AG10803 (cell line): ENCODE measurements around the gene FLRT2.

Source experiments
- DNase-seq: peaks from one replicate; pipeline ENCODE4 v3.0.0; 2010; ENCODE audit warnings: low read depth
- H3K4me3 ChIP-seq: 2 replicates; pipeline ENCODE4 v1.5.1; 2011; ENCODE audit warnings: mild to moderate bottlenecking, low read length, control low read depth
- CTCF ChIP-seq: conservative IDR thresholded peaks from 2 replicates; pipeline ENCODE4 v1.5.1; 2011; ENCODE audit warnings: mild to moderate bottlenecking, low read length, control low read depth, inconsistent platforms

FLRT2 gene

GRCh38 chr14:85528897-85529631 lies 880 bp upstream of the FLRT2 start:
- peak overlapping the region; percentile 94 for H3K4me3 ChIP-seq
- TF ChIP-seq CTCF, result no peak
- DNase-seq, result peak; percentile 89

GRCh38 chr14:85530626-85531025 lies 682 bp downstream of the FLRT2 start:
- peak overlapping the region; percentile 94 for H3K4me3 ChIP-seq
- no peak for DNase-seq
- TF ChIP-seq CTCF, result no peak

- peak; percentile 84 for DNase-seq
- H3K4me3 ChIP-seq, result peak overlapping the region; percentile 94
- no peak for TF ChIP-seq CTCF
Observed at GRCh38 chr14:85531141-85531586, 1.2 kb downstream of the FLRT2 start.

- TF ChIP-seq CTCF, result peak; percentile 62
- peak; percentile 88 for DNase-seq
- H3K4me3 ChIP-seq, result peak overlapping the region; percentile 94
Observed at GRCh38 chr14:85531587-85532373, 1.8 kb downstream of the FLRT2 start.

- peak overlapping the region; percentile 94 for H3K4me3 ChIP-seq
- TF ChIP-seq CTCF, result no peak
- no peak for DNase-seq
Observed at GRCh38 chr14:85532374-85533022, 2.6 kb downstream of the FLRT2 start.

GRCh38 chr14:85533023-85533860 lies 3.3 kb downstream of the FLRT2 start:
- peak; percentile 87 for DNase-seq
- no peak for TF ChIP-seq CTCF
- peak overlapping the region; percentile 94 for H3K4me3 ChIP-seq
